Measurements from ENCODE around the gene CD2AP.

The CD2AP gene

DNA sequence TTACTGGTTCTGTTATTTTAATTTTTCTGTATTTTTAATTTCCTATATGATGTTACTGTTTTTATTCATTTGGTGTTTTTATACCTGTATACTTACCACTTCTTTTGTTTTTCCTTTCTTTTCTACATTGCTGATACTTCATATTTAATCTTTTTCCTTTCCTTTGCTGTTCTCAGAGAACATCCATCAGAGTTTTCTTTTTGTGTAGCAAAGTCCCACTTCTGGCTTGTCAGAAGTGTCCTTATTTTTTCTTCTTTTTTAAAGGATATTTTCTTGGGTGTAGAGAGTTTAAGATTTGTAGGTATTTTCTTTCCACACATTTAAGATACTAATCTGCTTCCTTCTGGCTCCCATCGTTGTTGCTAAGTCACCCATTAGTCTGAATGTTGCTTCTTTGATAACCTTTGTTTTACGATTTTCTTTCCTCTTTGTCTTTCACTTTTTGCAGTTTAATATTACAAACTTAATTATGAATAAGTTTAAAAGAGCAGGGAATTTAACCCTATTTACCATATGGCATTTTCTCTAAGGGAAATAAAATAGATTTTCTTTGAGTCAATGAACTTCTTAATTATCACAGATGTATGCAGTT, 18.5 kb downstream of the CD2AP start:
- Mint-ChIP-seq H3K9me3 (no peaks in the 10 kb centered on the region), H3K4me1 (ENCODE audit: low read depth) (peaks cover 17% of the 10 kb centered on the region), H3K27ac (peak overlapping the region; percentile 17), H3K36me3 (ENCODE audit: low read depth) (peaks cover 2% of the 10 kb centered on the region), H3K4me3 (no peak overlapping the region), H3K27me3 (ENCODE audit: low read depth) (no peaks in the 10 kb centered on the region)
- no peak for DNase-seq (ENCODE audit: low spot score)

DNA sequence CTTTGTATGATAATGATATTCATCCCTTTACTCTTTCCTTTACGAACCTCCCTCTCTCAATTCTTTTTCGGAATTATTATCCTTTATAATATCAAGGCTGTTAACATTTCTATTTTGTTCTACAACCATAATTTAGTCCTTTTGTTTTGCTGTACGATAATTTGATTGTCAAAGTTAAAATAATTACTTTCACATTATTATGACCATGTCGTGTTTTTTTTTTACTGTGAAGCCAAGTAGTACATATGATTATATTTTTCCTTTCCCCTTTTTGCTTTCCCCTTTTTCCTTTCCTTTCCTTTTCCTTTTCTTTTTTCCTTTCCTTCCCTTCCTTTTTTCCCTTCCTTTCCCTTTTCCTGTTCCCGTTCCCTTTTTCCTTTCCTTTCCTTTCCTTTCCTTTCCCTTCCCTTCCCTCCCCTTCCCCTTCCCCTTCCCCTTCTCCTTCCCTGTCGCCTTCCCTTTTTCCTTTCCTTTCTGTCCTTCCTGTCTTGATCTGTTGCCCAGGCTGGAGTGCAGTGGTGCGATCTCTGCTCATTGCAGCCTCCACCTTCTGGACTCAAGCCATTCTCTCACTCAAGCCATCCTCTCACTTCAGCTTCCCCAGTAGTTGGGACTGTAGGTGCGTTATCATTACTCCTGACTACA, 19.5 kb downstream of the CD2AP start:
- no peak overlapping the region for H3K4me3 Mint-ChIP-seq
- peaks cover 21% of the 10 kb centered on the region for H3K4me1 Mint-ChIP-seq (ENCODE audit: low read depth)
- no peaks in the 10 kb centered on the region for H3K27me3 Mint-ChIP-seq (ENCODE audit: low read depth)
- H3K27ac Mint-ChIP-seq, result no peak overlapping the region
- no peak for DNase-seq (ENCODE audit: low spot score)
- peaks cover 2% of the 10 kb centered on the region for H3K36me3 Mint-ChIP-seq (ENCODE audit: low read depth)
- no peaks in the 10 kb centered on the region for H3K9me3 Mint-ChIP-seq

DNA sequence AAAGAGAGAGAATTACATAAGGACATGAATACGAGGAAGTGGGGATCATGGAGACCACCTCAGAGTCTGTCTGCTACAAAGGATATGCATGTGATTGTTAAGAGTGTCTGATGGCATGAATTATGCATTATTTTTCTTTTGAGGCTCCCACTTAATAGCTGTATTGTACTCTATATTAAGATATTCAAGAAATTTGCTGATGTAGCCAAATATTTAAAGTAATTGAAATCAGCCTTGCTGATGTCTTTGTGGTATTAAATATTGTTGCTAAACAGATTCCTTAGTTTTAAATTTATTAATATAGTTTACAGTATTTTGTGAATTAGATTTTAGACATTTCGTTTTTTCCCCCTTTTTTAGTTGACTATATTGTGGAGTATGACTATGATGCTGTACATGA, 25.3 kb downstream of the CD2AP start:
- H3K4me1 Mint-ChIP-seq (ENCODE audit: low read depth), result peaks cover 11% of the 10 kb centered on the region
- H3K4me3 Mint-ChIP-seq, result no peak overlapping the region
- no peaks in the 10 kb centered on the region for H3K27me3 Mint-ChIP-seq (ENCODE audit: low read depth)
- peaks cover 11% of the 10 kb centered on the region for H3K36me3 Mint-ChIP-seq (ENCODE audit: low read depth)
- DNase-seq (ENCODE audit: low spot score), result no peak
- H3K9me3 Mint-ChIP-seq, result peaks cover 6% of the 10 kb centered on the region
- no peak overlapping the region for H3K27ac Mint-ChIP-seq

DNA sequence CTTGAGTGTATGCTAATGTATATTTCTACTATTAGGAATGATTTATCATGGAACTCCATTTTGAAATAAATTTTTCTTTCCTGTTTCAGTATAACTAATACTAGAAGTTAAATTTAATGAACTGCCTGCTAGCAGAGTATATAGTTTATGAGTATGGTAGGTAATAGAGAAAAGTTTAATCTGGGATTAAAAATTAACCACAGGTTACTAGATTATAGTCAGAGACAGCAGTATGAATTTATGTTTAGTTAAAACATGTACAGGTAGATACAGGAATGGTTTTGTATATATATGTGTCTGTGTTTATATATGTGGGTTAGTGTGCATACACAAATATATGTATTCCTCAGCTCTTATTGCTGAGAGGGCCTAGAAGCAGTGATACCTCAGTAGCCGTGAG, 32.3 kb downstream of the CD2AP start:
- peaks cover 17% of the 10 kb centered on the region for H3K4me1 Mint-ChIP-seq (ENCODE audit: low read depth)
- no peak overlapping the region for H3K27ac Mint-ChIP-seq
- no peaks in the 10 kb centered on the region for H3K27me3 Mint-ChIP-seq (ENCODE audit: low read depth)
- DNase-seq (ENCODE audit: low spot score), result no peak
- H3K9me3 Mint-ChIP-seq, result peaks cover 23% of the 10 kb centered on the region
- H3K36me3 Mint-ChIP-seq (ENCODE audit: low read depth), result peaks cover 44% of the 10 kb centered on the region
- no peak overlapping the region for H3K4me3 Mint-ChIP-seq

DNA sequence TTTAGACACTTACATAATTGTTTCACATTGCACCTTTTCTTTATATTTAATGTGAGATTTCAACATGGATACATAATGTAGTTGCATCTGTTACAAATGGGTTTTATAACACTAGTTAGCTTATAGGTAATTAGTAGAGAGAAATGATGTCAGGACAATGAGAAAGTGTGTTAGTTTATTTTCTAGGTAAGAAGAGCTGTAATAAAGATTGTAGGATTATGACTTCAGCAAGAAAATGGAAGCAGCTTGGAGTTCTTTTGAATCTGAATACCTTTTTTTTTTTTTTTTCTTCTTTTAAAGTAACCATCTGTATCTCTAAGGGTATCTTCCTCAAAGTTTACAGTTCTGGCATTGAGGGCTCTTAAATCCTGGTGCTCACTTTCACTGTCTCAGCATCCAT, 35.3 kb downstream of the CD2AP start:
- Mint-ChIP-seq H3K27ac (no peak overlapping the region), H3K9me3 (peaks cover 17% of the 10 kb centered on the region), H3K36me3 (ENCODE audit: low read depth) (peaks cover 39% of the 10 kb centered on the region), H3K27me3 (ENCODE audit: low read depth) (no peaks in the 10 kb centered on the region), H3K4me3 (no peak overlapping the region), H3K4me1 (ENCODE audit: low read depth) (peaks cover 11% of the 10 kb centered on the region)
- DNase-seq (ENCODE audit: low spot score), result no peak

DNA sequence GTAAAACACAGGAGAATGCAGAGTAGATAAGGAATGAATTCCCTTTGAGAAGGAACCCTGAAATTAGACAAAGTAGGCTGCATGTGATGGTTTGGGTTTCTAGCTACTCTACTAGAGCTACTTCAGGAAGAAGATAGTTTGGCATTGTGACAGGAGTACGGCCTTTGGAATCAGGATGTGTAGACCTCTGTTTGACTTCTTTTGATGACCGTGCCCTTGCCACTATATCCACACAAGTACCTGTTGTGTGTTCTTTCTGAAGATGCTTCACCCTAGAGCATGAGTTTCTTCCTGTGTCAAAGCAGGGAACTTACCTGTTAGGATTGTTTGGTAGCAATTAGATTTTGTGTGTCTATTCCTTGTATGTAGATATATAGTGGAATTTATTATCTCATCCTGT, 41.7 kb downstream of the CD2AP start:
- Mint-ChIP-seq H3K9me3 (no peaks in the 10 kb centered on the region), H3K36me3 (ENCODE audit: low read depth) (peaks cover 3% of the 10 kb centered on the region), H3K27ac (no peak overlapping the region), H3K27me3 (ENCODE audit: low read depth) (no peaks in the 10 kb centered on the region), H3K4me3 (no peak overlapping the region), H3K4me1 (ENCODE audit: low read depth) (peaks cover 9% of the 10 kb centered on the region)
- no peak for DNase-seq (ENCODE audit: low spot score)

DNA sequence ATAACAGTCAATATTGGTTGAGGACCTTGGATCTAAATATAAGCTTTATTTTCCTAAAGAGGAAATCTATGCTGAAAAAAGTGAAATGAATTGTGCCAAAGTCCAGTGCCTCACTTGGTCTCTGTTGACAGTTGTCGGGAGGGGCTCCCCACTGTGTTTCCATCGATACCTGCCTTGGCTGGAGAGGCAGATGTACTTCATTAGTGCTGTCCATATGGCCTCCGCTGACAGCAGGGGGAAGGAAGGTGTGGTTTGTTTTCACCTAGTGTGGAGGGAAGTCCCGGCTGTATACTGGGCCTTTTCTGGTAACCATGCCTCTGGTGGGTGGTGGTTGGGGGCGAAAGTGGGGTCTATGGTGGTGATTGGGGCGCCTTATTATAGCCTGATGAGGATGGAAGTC, 42.7 kb downstream of the CD2AP start:
- H3K4me1 Mint-ChIP-seq (ENCODE audit: low read depth), result peaks cover 9% of the 10 kb centered on the region
- no peaks in the 10 kb centered on the region for H3K9me3 Mint-ChIP-seq
- no peak for DNase-seq (ENCODE audit: low spot score)
- no peak overlapping the region for H3K27ac Mint-ChIP-seq
- peaks cover 3% of the 10 kb centered on the region for H3K36me3 Mint-ChIP-seq (ENCODE audit: low read depth)
- no peak overlapping the region for H3K4me3 Mint-ChIP-seq
- H3K27me3 Mint-ChIP-seq (ENCODE audit: low read depth), result no peaks in the 10 kb centered on the region

DNA sequence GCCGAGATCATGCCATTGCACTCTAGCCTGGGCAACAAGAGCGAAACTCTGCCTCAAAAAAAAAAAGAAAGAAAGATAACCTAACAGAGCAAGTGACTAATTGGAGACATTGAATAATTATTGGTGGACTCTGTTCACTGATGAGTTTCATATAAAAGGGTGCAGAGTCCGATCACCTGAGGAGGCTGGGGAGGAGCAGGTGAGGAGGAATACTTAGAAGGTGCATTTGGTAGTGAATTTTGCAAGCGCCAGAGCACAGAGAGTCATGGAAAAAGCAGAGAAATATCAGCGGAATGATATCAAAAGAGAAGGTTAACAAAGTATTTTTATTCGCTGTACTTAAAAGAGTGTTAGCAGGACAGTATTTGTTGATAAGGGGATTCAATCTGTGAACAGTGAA, 44.4 kb downstream of the CD2AP start:
- Mint-ChIP-seq H3K9me3 (no peaks in the 10 kb centered on the region), H3K4me1 (ENCODE audit: low read depth) (peaks cover 7% of the 10 kb centered on the region), H3K27ac (no peak overlapping the region), H3K36me3 (ENCODE audit: low read depth) (peaks cover 2% of the 10 kb centered on the region), H3K4me3 (no peak overlapping the region), H3K27me3 (ENCODE audit: low read depth) (no peaks in the 10 kb centered on the region)
- no peak for DNase-seq (ENCODE audit: low spot score)

DNA sequence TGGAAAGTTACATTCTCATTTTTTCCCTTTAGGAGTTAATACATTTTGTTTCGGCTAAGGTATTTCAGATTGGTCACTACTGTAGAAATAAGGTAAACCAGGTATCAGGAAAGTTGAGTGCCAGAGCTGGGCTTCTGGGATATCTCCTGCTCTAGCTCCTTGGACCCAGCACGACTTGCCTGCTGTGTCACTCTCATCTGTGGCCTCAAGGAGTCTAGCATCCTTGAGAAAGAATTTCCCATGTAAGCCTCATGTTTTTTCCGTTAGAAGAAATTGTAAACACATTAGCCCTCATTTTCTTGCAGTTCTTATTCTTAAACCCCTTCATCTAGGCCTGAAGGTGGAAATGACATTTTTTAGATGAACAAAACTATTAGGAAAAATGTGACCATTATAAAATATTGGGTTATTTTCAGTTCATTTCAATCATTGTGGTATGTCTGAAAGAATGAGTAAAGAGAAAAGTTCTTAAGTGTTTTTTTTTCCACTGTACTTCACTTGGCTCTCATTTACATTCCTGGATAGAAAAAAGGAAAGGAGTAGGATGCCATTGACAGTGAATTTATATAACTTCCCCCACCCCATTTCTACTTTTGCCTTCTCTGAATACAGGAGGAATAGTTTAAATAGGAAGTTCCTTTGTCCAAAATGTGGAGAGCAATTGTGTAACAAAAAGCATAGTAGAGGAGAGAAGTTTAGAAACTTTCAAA, 46.7 kb downstream of the CD2AP start:
- Mint-ChIP-seq H3K4me3 (no peak overlapping the region), H3K9me3 (no peaks in the 10 kb centered on the region), H3K27me3 (ENCODE audit: low read depth) (no peaks in the 10 kb centered on the region), H3K27ac (no peak overlapping the region), H3K4me1 (ENCODE audit: low read depth) (peaks cover 9% of the 10 kb centered on the region), H3K36me3 (ENCODE audit: low read depth) (peaks cover 9% of the 10 kb centered on the region)
- no peak for DNase-seq (ENCODE audit: low spot score)

DNA sequence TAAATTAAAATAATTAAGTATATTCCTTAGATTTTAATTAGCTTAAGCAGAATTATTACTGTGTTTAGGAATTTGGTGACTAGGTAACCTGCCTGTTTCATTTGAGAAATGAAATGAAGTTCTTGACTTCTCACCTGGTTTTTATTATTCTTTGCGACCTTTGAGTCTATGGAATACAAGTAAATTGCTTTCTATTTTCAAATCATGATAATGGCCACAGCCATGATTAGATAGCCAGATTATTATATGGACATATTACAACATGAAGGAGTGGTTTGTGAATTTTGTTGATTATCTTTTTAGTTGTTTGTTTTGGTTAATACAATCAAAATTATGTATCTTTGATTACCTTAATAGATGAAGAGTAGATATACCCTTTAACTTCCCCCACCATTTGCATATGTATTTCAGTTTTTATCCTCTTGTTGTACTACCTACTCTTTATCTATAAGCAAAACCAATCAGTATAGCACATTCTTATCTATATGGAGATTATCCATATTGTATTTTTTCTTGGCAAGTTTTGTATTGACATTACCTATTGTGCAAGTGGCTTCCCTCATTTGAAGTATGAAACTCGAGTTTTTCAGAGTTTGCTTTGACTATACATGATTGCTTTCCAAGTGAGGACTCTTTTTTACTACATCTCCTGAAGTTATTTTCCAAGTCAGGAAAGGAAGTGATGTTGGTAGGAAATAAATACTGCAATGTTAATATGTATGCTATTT, 47.9 kb downstream of the CD2AP start:
- peaks cover 12% of the 10 kb centered on the region for H3K36me3 Mint-ChIP-seq (ENCODE audit: low read depth)
- H3K9me3 Mint-ChIP-seq, result no peaks in the 10 kb centered on the region
- DNase-seq (ENCODE audit: low spot score), result no peak
- no peak overlapping the region for H3K27ac Mint-ChIP-seq
- H3K4me1 Mint-ChIP-seq (ENCODE audit: low read depth), result peaks cover 5% of the 10 kb centered on the region
- no peak overlapping the region for H3K4me3 Mint-ChIP-seq
- no peaks in the 10 kb centered on the region for H3K27me3 Mint-ChIP-seq (ENCODE audit: low read depth)

DNA sequence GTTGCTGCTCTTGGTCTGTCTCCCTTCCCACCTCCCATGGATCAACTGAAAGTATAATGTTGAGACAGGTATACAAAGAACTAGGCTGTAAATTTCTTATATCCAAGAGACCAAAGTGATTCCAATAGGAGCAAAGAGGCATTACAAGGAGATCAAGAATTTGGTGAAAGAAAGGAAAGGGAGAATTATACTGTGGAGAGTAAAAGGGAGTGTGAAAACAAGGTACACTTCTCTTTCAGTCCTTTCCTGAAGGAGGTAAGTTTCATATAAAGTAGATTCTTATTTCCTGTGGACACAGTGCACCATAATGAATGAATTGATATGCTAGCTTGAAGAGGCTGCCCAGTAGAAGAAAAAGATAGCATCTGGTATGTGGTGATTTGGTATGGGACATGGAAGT, 49.7 kb downstream of the CD2AP start:
- Mint-ChIP-seq H3K27ac (no peak overlapping the region), H3K36me3 (ENCODE audit: low read depth) (peaks cover 12% of the 10 kb centered on the region), H3K4me3 (no peak overlapping the region), H3K9me3 (no peaks in the 10 kb centered on the region), H3K4me1 (ENCODE audit: low read depth) (peaks cover 4% of the 10 kb centered on the region), H3K27me3 (ENCODE audit: low read depth) (no peaks in the 10 kb centered on the region)
- DNase-seq (ENCODE audit: low spot score), result no peak

DNA sequence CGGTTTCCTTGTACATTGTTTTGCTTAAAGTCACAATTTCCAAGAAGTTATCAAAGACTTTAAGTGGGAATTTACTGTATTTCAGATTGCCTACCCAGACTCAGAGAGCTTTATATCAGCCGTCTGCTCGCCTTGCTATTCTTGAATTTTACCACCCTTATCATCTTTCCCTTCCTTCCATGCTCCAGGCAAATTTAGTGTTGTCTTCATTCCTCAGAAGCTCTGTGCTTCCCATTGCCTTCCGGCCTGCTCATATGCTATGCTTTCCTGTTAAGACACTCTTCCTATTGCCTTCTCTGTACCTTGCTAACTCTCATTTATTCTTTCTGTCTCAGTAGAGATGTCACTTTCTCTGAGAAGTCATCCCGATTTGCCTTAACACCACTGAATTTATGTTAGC, 52.1 kb downstream of the CD2AP start:
- H3K27ac Mint-ChIP-seq, result no peak overlapping the region
- H3K4me3 Mint-ChIP-seq, result no peak overlapping the region
- H3K4me1 Mint-ChIP-seq (ENCODE audit: low read depth), result peaks cover 12% of the 10 kb centered on the region
- peaks cover 16% of the 10 kb centered on the region for H3K36me3 Mint-ChIP-seq (ENCODE audit: low read depth)
- no peaks in the 10 kb centered on the region for H3K27me3 Mint-ChIP-seq (ENCODE audit: low read depth)
- DNase-seq (ENCODE audit: low spot score), result no peak
- H3K9me3 Mint-ChIP-seq, result no peaks in the 10 kb centered on the region

DNA sequence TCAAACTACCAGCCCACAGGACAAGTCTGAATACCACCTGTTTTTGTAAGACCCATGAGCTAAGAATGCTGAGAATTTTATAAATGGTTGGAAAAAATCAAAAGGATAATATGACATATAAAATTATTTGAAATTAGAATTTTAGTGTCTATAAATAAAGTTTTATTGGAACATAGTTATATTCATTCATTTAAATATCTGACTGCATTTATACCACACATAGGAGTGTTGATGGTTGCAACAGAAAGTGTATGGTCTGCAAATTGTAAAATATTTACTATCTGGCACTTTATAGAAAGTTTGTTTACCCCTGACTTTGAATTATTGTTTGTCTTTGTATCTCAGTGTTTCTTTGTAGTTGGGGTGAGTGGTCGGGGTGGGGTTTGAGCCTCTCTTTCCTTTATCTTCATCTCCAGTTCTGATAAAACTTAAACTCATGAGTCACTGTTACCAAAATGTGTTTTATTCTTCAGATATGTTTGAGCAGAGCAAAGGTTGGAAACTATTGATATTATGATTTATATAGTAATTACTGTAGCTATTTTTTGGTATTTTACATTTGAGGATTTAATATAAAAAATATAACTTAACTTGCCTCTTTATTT, 55.5 kb downstream of the CD2AP start:
- Mint-ChIP-seq H3K4me1 (ENCODE audit: low read depth) (peaks cover 16% of the 10 kb centered on the region), H3K9me3 (no peaks in the 10 kb centered on the region), H3K36me3 (ENCODE audit: low read depth) (peaks cover 16% of the 10 kb centered on the region), H3K4me3 (no peak overlapping the region), H3K27ac (no peak overlapping the region), H3K27me3 (ENCODE audit: low read depth) (no peaks in the 10 kb centered on the region)
- DNase-seq (ENCODE audit: low spot score), result no peak

DNA sequence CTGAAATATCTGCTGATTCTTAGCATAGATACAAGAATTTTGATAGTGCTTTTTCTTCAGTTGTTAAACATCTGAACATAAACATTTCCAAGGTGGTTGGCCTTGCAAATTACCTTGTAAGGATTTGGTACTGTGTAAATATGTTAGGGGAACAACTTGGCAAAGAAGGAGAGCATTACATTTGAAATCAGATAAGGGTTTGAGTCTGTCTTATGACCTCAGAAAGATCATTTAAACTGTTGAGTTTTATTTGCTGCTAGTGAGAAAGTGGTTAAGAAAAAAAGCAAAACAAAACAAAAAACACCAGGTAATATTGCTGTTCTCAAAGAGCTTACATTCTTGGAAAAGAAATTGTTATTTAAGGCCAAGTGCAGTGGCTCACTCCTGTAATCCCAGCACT, 56.5 kb downstream of the CD2AP start:
- H3K4me1 Mint-ChIP-seq (ENCODE audit: low read depth), result peaks cover 16% of the 10 kb centered on the region
- H3K9me3 Mint-ChIP-seq, result no peaks in the 10 kb centered on the region
- H3K27me3 Mint-ChIP-seq (ENCODE audit: low read depth), result no peaks in the 10 kb centered on the region
- no peak for DNase-seq (ENCODE audit: low spot score)
- H3K27ac Mint-ChIP-seq, result no peak overlapping the region
- H3K4me3 Mint-ChIP-seq, result no peak overlapping the region
- peaks cover 17% of the 10 kb centered on the region for H3K36me3 Mint-ChIP-seq (ENCODE audit: low read depth)

Measured in T-helper 2 cell treated with Interferon-gamma antibody and Interleukin-4, amounts not matched to agents 5 μg/mL and 100 μg/mL, for 36 hours (primary cell).